ENCODE measurements around the gene CLCA2. TPM values are rescaled to one million over a fixed set of nuclear protein-coding genes. Genes with fewer than 3 reads are reported as not detected.
A peak's percentile ranks its signal among the peaks of the same experiment; 100 is the strongest.

The CLCA2 gene
- total and polyA plus RNA-seq, 4 donors, result not detected

DNA sequence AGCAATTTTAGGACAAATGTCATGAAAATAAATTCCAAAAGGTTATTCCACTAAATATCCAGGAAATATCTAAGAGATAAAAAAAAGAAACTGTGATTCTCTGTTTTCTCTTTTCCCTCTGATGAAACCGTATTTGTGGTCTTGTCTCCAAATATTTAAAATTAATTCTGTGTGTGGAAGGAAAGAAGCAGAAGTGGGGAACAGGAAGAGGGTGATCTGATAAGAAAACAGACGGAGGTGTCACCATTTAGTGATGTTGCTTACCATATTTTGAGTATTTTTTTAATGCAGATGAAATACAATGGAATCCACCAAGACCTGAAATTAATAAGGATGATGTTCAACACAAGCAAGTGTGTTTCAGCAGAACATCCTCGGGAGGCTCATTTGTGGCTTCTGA is 74.3 kb downstream of the CLCA2 start:
- no peak for DNase-seq (ENCODE audit: low spot score)
- TF ChIP-seq SP1 (IDR thresholded peaks at IDR 0.05) (no peak), FOXA1 (IDR thresholded peaks at IDR 0.05) (no peak), NR2F2 (IDR thresholded peaks at IDR 0.05) (no peak), HNF4G (IDR thresholded peaks at IDR 0.05) (no peak), JUND (IDR thresholded peaks at IDR 0.05) (no peak), EGR1 (IDR thresholded peaks at IDR 0.05; ENCODE audit: low read depth in 2 of 2) (no peak), FOXA2 (IDR thresholded peaks at IDR 0.05) (no peak), HNF4A (conservative IDR thresholded peaks at IDR 0.05) (no peak), ATF3 (IDR thresholded peaks at IDR 0.05) (no peak), TAF1 (conservative IDR thresholded peaks at IDR 0.05) (no peak), RXRA (IDR thresholded peaks at IDR 0.05) (no peak), GABPA (IDR thresholded peaks at IDR 0.05 in 1 of 2, conservative IDR thresholded peaks at IDR 0.05 in 1 of 2) (no peak), ZBTB33 (IDR thresholded peaks at IDR 0.05) (no peak), MAX (IDR thresholded peaks at IDR 0.05) (no peak)
- TF ChIP-seq, protein P1, sequence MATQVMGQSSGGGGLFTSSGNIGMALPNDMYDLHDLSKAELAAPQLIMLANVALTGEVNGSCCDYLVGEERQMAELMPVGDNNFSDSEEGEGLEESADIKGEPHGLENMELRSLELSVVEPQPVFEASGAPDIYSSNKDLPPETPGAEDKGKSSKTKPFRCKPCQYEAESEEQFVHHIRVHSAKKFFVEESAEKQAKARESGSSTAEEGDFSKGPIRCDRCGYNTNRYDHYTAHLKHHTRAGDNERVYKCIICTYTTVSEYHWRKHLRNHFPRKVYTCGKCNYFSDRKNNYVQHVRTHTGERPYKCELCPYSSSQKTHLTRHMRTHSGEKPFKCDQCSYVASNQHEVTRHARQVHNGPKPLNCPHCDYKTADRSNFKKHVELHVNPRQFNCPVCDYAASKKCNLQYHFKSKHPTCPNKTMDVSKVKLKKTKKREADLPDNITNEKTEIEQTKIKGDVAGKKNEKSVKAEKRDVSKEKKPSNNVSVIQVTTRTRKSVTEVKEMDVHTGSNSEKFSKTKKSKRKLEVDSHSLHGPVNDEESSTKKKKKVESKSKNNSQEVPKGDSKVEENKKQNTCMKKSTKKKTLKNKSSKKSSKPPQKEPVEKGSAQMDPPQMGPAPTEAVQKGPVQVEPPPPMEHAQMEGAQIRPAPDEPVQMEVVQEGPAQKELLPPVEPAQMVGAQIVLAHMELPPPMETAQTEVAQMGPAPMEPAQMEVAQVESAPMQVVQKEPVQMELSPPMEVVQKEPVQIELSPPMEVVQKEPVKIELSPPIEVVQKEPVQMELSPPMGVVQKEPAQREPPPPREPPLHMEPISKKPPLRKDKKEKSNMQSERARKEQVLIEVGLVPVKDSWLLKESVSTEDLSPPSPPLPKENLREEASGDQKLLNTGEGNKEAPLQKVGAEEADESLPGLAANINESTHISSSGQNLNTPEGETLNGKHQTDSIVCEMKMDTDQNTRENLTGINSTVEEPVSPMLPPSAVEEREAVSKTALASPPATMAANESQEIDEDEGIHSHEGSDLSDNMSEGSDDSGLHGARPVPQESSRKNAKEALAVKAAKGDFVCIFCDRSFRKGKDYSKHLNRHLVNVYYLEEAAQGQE (IDR thresholded peaks at IDR 0.05), result no peak
- Histone ChIP-seq H3K4me3 (ENCODE audit: low read depth in 1 of 3, low read length in 3 of 3) (no peak overlapping the region), H3K9ac (ENCODE audit: low read depth in 1 of 2, low read length in 2 of 2) (no peak overlapping the region), H3K27ac (ENCODE audit: low read depth in 1 of 2, low read length in 2 of 2) (no peak overlapping the region), H3K27me3 (ENCODE audit: control insufficient read depth in 4 of 4, insufficient read depth in 4 of 4, low read length in 3 of 4) (no peaks in the 10 kb centered on the region), H3K36me3 (ENCODE audit: control insufficient read depth in 4 of 4, insufficient read depth in 3 of 4, low read depth in 1 of 4, low read length in 3 of 4) (no peaks in the 10 kb centered on the region), H3K4me1 (ENCODE audit: control insufficient read depth in 4 of 4, insufficient read depth in 4 of 4, low read length in 3 of 4) (peaks cover 0 to 5% (median 1%) of the 10 kb centered on the region in 4 donors), H3K9me3 (ENCODE audit: control insufficient read depth in 4 of 4, low read length in 3 of 4) (no peaks in the 10 kb centered on the region)
- WGBS, result 71% methylated on average over 3 of the region's 3 CpGs

GRCh38 chr1:86499987-86500593 is 76.1 kb downstream of the CLCA2 start:
- no peak overlapping the region for H3K4me3 ChIP-seq (ENCODE audit: low read depth in 1 of 3, low read length in 3 of 3)
- no peak for DNase-seq (ENCODE audit: low spot score)
- no peaks in the 10 kb centered on the region for H3K36me3 ChIP-seq (ENCODE audit: control insufficient read depth in 4 of 4, insufficient read depth in 3 of 4, low read depth in 1 of 4, low read length in 3 of 4)
- TF ChIP-seq TAF1 (conservative IDR thresholded peaks at IDR 0.05), result no peak
- peak; percentile 66 to 69 for TF ChIP-seq RAD21 (IDR thresholded peaks at IDR 0.05)
- peak; percentile 82 for TF ChIP-seq CTCF (IDR thresholded peaks at IDR 0.05; ENCODE audit: low read depth, low read length, missing input control)
- TF ChIP-seq ATF3 (IDR thresholded peaks at IDR 0.05), result no peak
- H3K9ac ChIP-seq (ENCODE audit: low read depth in 1 of 2, low read length in 2 of 2), result no peak overlapping the region
- H3K9me3 ChIP-seq (ENCODE audit: control insufficient read depth in 4 of 4, low read length in 3 of 4), result no peaks in the 10 kb centered on the region
- no peaks in the 10 kb centered on the region for H3K27me3 ChIP-seq (ENCODE audit: control insufficient read depth in 4 of 4, insufficient read depth in 4 of 4, low read length in 3 of 4)
- 7% methylated on average over 3 of the region's 3 CpGs for WGBS
- H3K4me1 ChIP-seq (ENCODE audit: control insufficient read depth in 4 of 4, insufficient read depth in 4 of 4, low read length in 3 of 4), result peaks cover 0 to 5% (median 2%) of the 10 kb centered on the region in 4 donors
- H3K27ac ChIP-seq (ENCODE audit: low read depth in 1 of 2, low read length in 2 of 2), result no peak overlapping the region

Measured in liver (tissue), 9 donors.